H1 (cell line): ENCODE results near the gene NUB1. TPM values are rescaled to one million over a fixed set of nuclear protein-coding genes. Genes with fewer than 3 reads are reported as not detected.

Experiments
- MAFK ChIP-seq: IDR thresholded peaks from 2 replicates; pipeline ENCODE4 v1.6.1; 2012; ENCODE audit warnings: low read depth, mild to moderate bottlenecking, improper control_type of control experiment, low read length
- RNF2 ChIP-seq: fragments of 200-900, 300-1000 bp; sonication (generic); IDR thresholded peaks from 2 replicates; pipeline ENCODE4 v1.7.1; 2016; ENCODE audit warnings: borderline replicate concordance, low read depth, mild to moderate bottlenecking, antibody characterized with exemption, low read length; ENCODE audit not compliant: poor library complexity, severe bottlenecking; ENCODE audit errors: missing control alignments
- RXRA ChIP-seq: IDR thresholded peaks from 2 replicates; pipeline ENCODE4 v1.6.1; 2011; ENCODE audit warnings: low read depth, mild to moderate bottlenecking, low read length, moderate library complexity; ENCODE audit not compliant: insufficient read depth
- TAF7 ChIP-seq: optimal IDR thresholded peaks from 2 replicates; pipeline ENCODE3; 2011; ENCODE audit warnings: low read depth, mild to moderate bottlenecking, inconsistent platforms, low read length, moderate library complexity, borderline replicate concordance
- polyA plus RNA-seq, 7 experiments: library from polyadenylated mRNA; depleted of rRNA in 3 of 7; stranded (reverse) in 5 of 7; unstranded in 2 of 7; fragments of >200 nt in 5 of 7; fragments of 200-250 nt in 2 of 7; gene quantifications; 1 replicate in 5 of 7; 2 replicates in 1 of 7; 4 replicates in 1 of 7; pipeline versions ENCODE4 v1.2.1 to v1.2.3, GENCODE V29; 2011 to 2013; ENCODE audit warnings: missing spikeins in 2 of 7, mixed read lengths in 2 of 7
- total RNA-seq: library from RNA; stranded (reverse); fragmentation: NEBNext Ultra II Directional; extraction: Animal tissue kit (Norgen Biotek cat#: 25700); gene quantifications from 2 replicates; pipeline ENCODE4 v1.2.1, GENCODE V29; 2021

NUB1 gene
- total and polyA plus RNA-seq, 2 of the 8 experiments (the other 6 are each of a cell fraction or from before 2014, with no cell fraction given): 22.1 to 43.5 TPM

GRCh38 chr7:151366880-151367222 is 25.2 kb downstream of the NUB1 start (continued):
- TF ChIP-seq RXRA (no peak), TAF7 (no peak), MAFK (no peak), RNF2 (no peak)
